ENCODE data around the gene SSB.

GRCh38 chr2:169761251-169761969 is 37.3 kb upstream of the SSB start:
- TF ChIP-seq CTCF (IDR thresholded peaks at IDR 0.05) (no peak), POLR2A (IDR thresholded peaks at IDR 0.05) (no peak), EP300 (IDR thresholded peaks at IDR 0.05) (no peak)
